SH-SY5Y (cell line): ENCODE measurements around the gene MACO1.

Experiments
- GATA2 ChIP-seq: IDR thresholded peaks from 2 replicates; pipeline ENCODE4 v1.6.1; 2011; ENCODE audit warnings: mild to moderate bottlenecking, low read depth, low read length
- GATA3 ChIP-seq: IDR thresholded peaks from 2 replicates; pipeline ENCODE4 v1.6.1; 2011; ENCODE audit warnings: low read depth, mild to moderate bottlenecking, low read length, moderate library complexity

- no peak for TF ChIP-seq GATA3
- TF ChIP-seq GATA2: no peak
Observed at GRCh38 chr1:25532970-25533369, 102.3 kb downstream of the MACO1 start.
